CD14-positive monocyte (primary cell): Measurements from ENCODE around the gene SLC22A23. TPM values are rescaled to one million over a fixed set of nuclear protein-coding genes. Genes with fewer than 3 reads are reported as not detected.
A peak's percentile ranks its signal among the peaks of the same experiment; 100 is the strongest.

Experiments used
- DNase-seq, 3 donors: peaks; one replicate each; pipeline ENCODE4 v3.0.0-alpha.2; 2011 to 2022
- H2AFZ ChIP-seq: 2 replicates; pipeline ENCODE4 v1.6.0; 2012; ENCODE audit warnings: mild to moderate bottlenecking, low read depth, low read length, inconsistent platforms; ENCODE audit not compliant: insufficient read depth, poor library complexity, severe bottlenecking
- H3K27ac ChIP-seq, 2 donors: 1 replicate in 1 of 2; 2 replicates in 1 of 2; pipeline ENCODE4 v1.5.1; 2012 to 2013; ENCODE audit warnings: low read length in 2 of 2, control low read depth in 1 of 2, inconsistent platforms in 1 of 2, low read depth in 1 of 2, mild to moderate bottlenecking in 1 of 2
- H3K27me3 ChIP-seq, 2 donors: one replicate each; pipeline versions ENCODE4 v1.6.0 to v1.6.1; 2011 to 2013; ENCODE audit warnings: low read length in 2 of 2; ENCODE audit not compliant: control insufficient read depth in 2 of 2, insufficient read depth in 2 of 2
- H3K36me3 ChIP-seq, 2 donors: replicated peaks in 1 of 2; 1 replicate in 1 of 2; 2 replicates in 1 of 2; pipeline versions ENCODE4 v1.5.1 to v1.6.1; 2012 to 2013; ENCODE audit warnings: low read length in 2 of 2, control low read depth in 1 of 2, inconsistent platforms in 1 of 2, mild to moderate bottlenecking in 1 of 2; ENCODE audit not compliant: insufficient read depth in 2 of 2, control insufficient read depth in 1 of 2
- H3K4me1 ChIP-seq, 2 donors: 1 replicate in 1 of 2; 2 replicates in 1 of 2; pipeline versions ENCODE4 v1.5.1 to v1.6.1; 2012 to 2013; ENCODE audit warnings: low read length in 2 of 2, control low read depth in 1 of 2, inconsistent platforms in 1 of 2, mild to moderate bottlenecking in 1 of 2, moderate library complexity in 1 of 2; ENCODE audit not compliant: insufficient read depth in 2 of 2, control insufficient read depth in 1 of 2
- H3K4me2 ChIP-seq: replicated peaks from 2 replicates; pipeline ENCODE3; 2012; ENCODE audit warnings: low read length, moderate library complexity, mild to moderate bottlenecking; ENCODE audit not compliant: poor library complexity, severe bottlenecking; ENCODE audit errors: extremely low read depth
- H3K4me3 ChIP-seq, 3 experiments: fragments of 200-600 bp in 1 of 3; sonication (generic) in 1 of 3; replicated peaks in 1 of 3; 1 replicate in 2 of 3; 2 replicates in 1 of 3; pipeline ENCODE4 v1.5.1; 2011 to 2013; ENCODE audit warnings: low read length in 3 of 3, mild to moderate bottlenecking in 3 of 3, control low read depth in 2 of 3, low read depth in 2 of 3, inconsistent platforms in 1 of 3, moderate library complexity in 1 of 3
- H3K79me2 ChIP-seq: 2 replicates; pipeline ENCODE4 v1.6.0; 2012; ENCODE audit warnings: mild to moderate bottlenecking, control low read depth, inconsistent platforms, low read length, moderate library complexity; ENCODE audit not compliant: insufficient read depth
- H3K9ac ChIP-seq: 2 replicates; pipeline ENCODE4 v1.6.0; 2017; ENCODE audit warnings: low read length, mild to moderate bottlenecking; ENCODE audit not compliant: insufficient read depth, poor library complexity, severe bottlenecking
- H3K9me3 ChIP-seq, 2 donors: replicated peaks in 1 of 2; 1 replicate in 1 of 2; 2 replicates in 1 of 2; pipeline versions ENCODE4 v1.5.1 to v1.6.1; 2012 to 2013; ENCODE audit warnings: low read length in 2 of 2, control low read depth in 1 of 2; ENCODE audit not compliant: control insufficient read depth in 1 of 2, insufficient read depth in 1 of 2
- H4K20me1 ChIP-seq: 2 replicates; pipeline ENCODE4 v1.6.0; 2012; ENCODE audit warnings: mild to moderate bottlenecking, low read length, control low read depth, moderate library complexity; ENCODE audit not compliant: insufficient read depth
- H3K27ac Mint-ChIP-seq, 7 donors: one replicate each; pipeline ENCODE4 v1.8.0; 2020; ENCODE audit warnings: mild to moderate bottlenecking in 7 of 7, mixed read lengths in 7 of 7, moderate library complexity in 6 of 7, inconsistent platforms in 2 of 7
- H3K27me3 Mint-ChIP-seq, 3 donors: one replicate each; pipeline ENCODE4 v1.8.0; 2021 to 2022; ENCODE audit warnings: low read depth in 3 of 3, mild to moderate bottlenecking in 3 of 3, mixed read lengths in 3 of 3, moderate library complexity in 3 of 3, inconsistent platforms in 1 of 3
- H3K36me3 Mint-ChIP-seq, 2 donors: one replicate each; pipeline ENCODE4 v1.8.0; 2020; ENCODE audit warnings: mixed read lengths in 2 of 2, inconsistent platforms in 1 of 2, mild to moderate bottlenecking in 1 of 2
- H3K4me1 Mint-ChIP-seq: one replicate; pipeline ENCODE4 v1.8.0; 2020; ENCODE audit warnings: mild to moderate bottlenecking, mixed read lengths
- H3K4me3 Mint-ChIP-seq, 2 donors: one replicate each; pipeline ENCODE4 v1.8.0; 2020; ENCODE audit warnings: mild to moderate bottlenecking in 2 of 2, mixed read lengths in 2 of 2, moderate library complexity in 1 of 2
- H3K9me3 Mint-ChIP-seq, 7 donors: one replicate each; pipeline ENCODE4 v1.8.0; 2020 to 2022; ENCODE audit warnings: mixed read lengths in 7 of 7, mild to moderate bottlenecking in 6 of 7, moderate library complexity in 6 of 7, inconsistent platforms in 2 of 7
- CTCF ChIP-seq: fragments of 200-600 bp; IDR thresholded peaks from one replicate; pipeline ENCODE4 v1.8.0; 2022; ENCODE audit warnings: antibody characterized with exemption, mild to moderate bottlenecking
- WGBS: methylation state at CpG from one replicate; pipeline ENCODE4 v1.1.5; 2013; ENCODE audit warnings: missing lambda C conversion rate; ENCODE audit not compliant: insufficient coverage; 5-methylcytosine and 5-hydroxymethylcytosine counted together
- intact Hi-C, 2 donors: fragments of 100-400 bp; cut with micrococcal nuclease; formaldehyde crosslinking; loops; one replicate each; pipeline versions ENCODE4 v1.15.0 to v1.15.1; 2023
- polyA plus RNA-seq, 3 donors: library from polyadenylated mRNA; depleted of rRNA in 1 of 3; unstranded in 2 of 3; stranded (reverse) in 1 of 3; fragments of 300-500 nt in 2 of 3; fragments of >200 nt in 1 of 3; fragmentation: Illumina TruSeq in 2 of 3; gene quantifications; 1 replicate in 2 of 3; 2 replicates in 1 of 3; pipeline ENCODE4 v1.2.3, GENCODE V29; 2012 to 2021

The SLC22A23 gene
- polyA plus RNA-seq, 3 donors: 0.08 TPM; not detected in 2

- no peak for DNase-seq
- intact Hi-C loops: no loop called here
- no peak overlapping the region for H2AFZ ChIP-seq
- 95% methylated on average over 11 of the region's 11 CpGs for WGBS
- no peaks in the 10 kb centered on the region for H3K9me3 ChIP-seq
- H3K79me2 ChIP-seq: no peaks in the 10 kb centered on the region
- H3K4me1 ChIP-seq: no peaks in the 10 kb centered on the region
- H3K27me3 Mint-ChIP-seq: peaks cover 3 to 9% (median 5%) of the 10 kb centered on the region in 3 donors
- no peak for TF ChIP-seq CTCF
- no peak overlapping the region for H3K4me3 Mint-ChIP-seq
- H4K20me1 ChIP-seq: no peaks in the 10 kb centered on the region
- no peaks in the 10 kb centered on the region for H3K36me3 Mint-ChIP-seq
- H3K36me3 ChIP-seq: no peaks in the 10 kb centered on the region
- no peak overlapping the region for H3K4me3 ChIP-seq
- H3K4me1 Mint-ChIP-seq: no peaks in the 10 kb centered on the region
- no peak overlapping the region for H3K27ac ChIP-seq
- H3K9me3 Mint-ChIP-seq: peaks cover 0 to 7% (median 3%) of the 10 kb centered on the region in 7 donors
- no peaks in the 10 kb centered on the region for H3K27me3 ChIP-seq
- H3K27ac Mint-ChIP-seq: no peak overlapping the region
- H3K4me2 ChIP-seq: no peak overlapping the region
- no peak overlapping the region for H3K9ac ChIP-seq
Measured at GRCh38 chr6:3309391-3310050, 147.3 kb downstream of the SLC22A23 start.

- Mint-ChIP-seq H3K9me3 (peaks cover 0 to 7% (median 3%) of the 10 kb centered on the region in 7 donors), H3K27ac (peak overlapping the region in 1 of 7 donors; percentile 5), H3K36me3 (no peaks in the 10 kb centered on the region), H3K4me1 (no peaks in the 10 kb centered on the region), H3K4me3 (no peak overlapping the region), H3K27me3 (peaks cover 5 to 8% (median 7%) of the 10 kb centered on the region in 3 donors)
- Histone ChIP-seq H3K36me3 (no peaks in the 10 kb centered on the region), H3K27me3 (no peaks in the 10 kb centered on the region), H3K79me2 (no peaks in the 10 kb centered on the region), H2AFZ (no peak overlapping the region), H3K4me1 (no peaks in the 10 kb centered on the region), H3K9me3 (no peaks in the 10 kb centered on the region), H3K9ac (no peak overlapping the region), H3K27ac (no peak overlapping the region), H4K20me1 (no peaks in the 10 kb centered on the region), H3K4me3 (no peak overlapping the region), H3K4me2 (no peak overlapping the region)
- DNase-seq: no peak
- intact Hi-C loops: no loop called here
- 94% methylated on average over 7 of the region's 10 CpGs for WGBS
- TF ChIP-seq CTCF: no peak
Measured at GRCh38 chr6:3308106-3308505, 148.7 kb downstream of the SLC22A23 start.
